HG02938 (cell line): ENCODE data around the gene DCTN3.

Experiments used
- ATAC-seq: cut with Tn5 transposase; IDR thresholded peaks from one replicate; pipeline ENCODE4 v1.9.1; 2021; ENCODE audit warnings: mild to moderate bottlenecking, moderate library complexity; ENCODE audit not compliant: unreplicated experiment

Gene DCTN3

DNA sequence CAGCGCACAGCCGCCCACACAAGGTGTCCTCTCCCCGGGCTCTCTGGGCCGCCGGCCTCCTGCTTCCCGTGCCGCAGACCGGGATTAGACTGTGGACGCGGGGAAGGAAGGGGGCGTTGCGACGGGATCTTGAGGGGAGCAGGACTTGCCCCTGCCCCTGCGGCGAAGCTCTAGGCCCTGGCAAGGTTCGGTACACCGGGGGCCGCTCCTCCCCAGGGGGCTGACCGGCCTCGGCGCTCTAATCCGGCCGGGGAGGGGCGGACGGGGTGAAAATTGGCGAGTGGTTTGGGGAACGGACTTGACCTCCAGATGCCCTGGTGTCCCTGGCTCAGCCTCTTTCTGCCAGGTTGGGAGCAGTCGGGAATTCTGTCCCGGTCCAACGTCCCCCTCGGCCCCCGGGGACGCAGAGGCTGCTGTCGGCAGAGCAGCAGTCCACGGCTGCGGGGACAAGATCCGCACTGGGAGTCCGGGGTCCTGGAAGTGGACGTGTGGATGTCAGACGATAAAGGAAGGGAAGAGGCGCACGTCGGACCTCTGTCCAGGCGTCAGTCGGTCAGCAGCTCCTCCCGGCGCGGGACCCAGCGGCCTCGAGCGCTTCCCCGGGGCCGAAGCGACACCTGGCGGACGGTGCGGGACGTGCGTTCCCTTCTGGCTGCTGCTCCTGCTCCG is 28.9 kb downstream of the DCTN3 start:
- ATAC-seq = no peak

DNA sequence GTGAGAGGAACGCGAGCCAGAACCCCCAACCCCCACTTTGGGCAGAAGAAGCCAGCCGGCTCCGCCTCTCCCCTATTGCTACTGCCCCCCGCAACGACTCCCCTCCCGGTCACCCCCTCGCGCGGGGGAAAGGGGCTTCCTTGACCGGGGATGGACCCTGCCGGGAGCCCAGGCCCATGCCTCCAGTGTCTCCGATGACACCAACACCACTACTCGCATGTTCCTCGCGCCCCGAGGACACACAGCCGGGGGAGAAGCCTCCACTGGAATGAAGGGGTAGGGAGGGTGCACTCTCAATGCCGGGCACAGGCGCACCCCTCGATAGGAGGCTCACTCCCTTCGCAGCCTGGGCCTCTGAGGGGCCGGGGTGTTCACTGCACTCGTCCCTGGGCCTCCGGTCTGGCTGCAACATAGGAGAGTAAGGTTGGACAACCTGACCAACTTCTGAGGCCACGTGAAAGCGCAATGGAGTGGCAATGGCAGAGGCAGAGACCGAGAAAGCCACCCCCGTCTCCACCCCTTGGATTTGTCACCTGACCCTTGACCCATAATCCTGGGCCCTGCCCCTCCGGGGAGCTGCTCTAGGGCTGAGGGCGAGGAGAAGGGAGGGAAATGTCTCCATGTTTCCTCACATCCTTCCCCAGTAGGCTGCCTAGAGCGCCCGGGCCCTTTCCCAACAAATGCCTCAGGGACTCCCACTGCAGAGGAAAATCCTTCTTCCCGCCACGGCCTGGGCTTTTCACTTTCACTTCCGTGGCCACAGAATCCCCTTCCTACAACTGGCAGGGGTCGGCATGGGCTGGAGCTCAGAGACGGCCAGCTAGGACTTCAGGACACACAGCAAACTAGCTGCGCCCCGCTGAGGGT is 29.7 kb downstream of the DCTN3 start:
- no peak for ATAC-seq

- ATAC-seq = no peak
These were observed 30.5 kb downstream of the DCTN3 start, which contains the start of gene CNTFR for GRCh38 chr9:34589636-34590380. Gene CNTFR (minus strand): TSS chr9:34589724. CDS start chr9:34568981, 20,743 bp downstream.

DNA sequence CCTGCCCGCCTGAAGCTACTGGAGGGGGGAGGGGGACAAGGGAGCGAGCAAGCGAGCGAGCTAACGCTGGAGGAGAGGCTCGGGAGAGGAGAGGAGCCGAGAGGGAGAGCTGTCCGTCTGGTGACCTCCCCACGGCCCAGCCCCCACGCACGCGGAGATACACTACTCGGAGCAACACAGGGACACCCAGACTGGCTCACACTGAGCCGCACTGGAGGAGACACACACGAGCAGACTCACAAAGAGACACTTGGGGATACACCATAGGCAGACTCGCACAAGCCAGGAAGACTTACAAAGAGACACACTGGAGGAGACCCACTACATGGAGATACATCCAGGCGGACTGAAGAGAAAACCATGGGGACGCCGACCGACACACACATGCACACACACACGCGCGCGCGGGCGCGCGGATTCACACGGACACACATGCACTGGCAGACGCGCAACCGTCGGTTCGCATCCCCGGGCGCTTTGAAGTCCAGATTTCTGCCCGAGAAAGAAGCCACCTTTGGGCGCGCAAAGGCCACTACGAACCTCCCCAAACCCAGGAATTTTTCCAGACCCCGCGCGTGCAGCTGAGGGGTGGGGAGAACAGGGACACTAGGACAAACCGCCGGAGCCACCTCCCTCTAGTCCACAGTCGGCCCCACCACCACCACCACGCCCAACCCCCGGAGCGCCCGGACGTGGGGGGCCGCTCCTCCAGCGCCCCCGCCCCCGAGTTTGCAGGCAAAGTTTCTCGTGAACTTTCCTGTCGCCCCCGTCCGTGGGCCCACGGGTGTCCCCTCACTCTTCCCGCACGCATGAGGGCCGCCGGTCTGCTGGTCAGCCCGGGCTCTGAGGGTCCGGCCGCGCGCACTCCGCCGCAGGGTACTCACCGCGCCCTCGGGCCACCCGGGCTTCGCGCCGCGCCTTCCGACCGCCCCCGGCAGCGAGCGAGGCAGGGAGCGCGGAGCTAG is 31.3 kb downstream of the DCTN3 start:
- ATAC-seq = no peak

DNA sequence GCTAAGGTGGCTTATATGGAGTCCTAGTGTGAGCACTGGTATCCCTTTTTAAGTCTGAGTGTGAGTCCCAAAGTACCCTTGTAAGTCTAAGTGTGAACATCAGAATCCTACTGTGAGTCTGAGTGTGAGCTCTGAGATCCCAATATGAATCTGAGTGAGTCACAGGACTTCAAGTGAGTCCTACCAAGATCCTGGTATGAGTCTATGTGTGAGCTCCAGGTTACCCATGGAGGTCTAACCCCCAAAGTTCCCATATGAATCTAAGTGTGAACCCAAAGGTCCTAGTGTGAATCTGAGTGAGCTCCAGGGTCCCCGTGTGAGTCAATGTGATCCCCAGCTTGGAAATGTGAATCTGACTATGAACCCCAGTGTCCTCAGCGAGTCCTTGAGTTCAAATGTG is 33.0 kb downstream of the DCTN3 start:
- ATAC-seq = no peak

DNA sequence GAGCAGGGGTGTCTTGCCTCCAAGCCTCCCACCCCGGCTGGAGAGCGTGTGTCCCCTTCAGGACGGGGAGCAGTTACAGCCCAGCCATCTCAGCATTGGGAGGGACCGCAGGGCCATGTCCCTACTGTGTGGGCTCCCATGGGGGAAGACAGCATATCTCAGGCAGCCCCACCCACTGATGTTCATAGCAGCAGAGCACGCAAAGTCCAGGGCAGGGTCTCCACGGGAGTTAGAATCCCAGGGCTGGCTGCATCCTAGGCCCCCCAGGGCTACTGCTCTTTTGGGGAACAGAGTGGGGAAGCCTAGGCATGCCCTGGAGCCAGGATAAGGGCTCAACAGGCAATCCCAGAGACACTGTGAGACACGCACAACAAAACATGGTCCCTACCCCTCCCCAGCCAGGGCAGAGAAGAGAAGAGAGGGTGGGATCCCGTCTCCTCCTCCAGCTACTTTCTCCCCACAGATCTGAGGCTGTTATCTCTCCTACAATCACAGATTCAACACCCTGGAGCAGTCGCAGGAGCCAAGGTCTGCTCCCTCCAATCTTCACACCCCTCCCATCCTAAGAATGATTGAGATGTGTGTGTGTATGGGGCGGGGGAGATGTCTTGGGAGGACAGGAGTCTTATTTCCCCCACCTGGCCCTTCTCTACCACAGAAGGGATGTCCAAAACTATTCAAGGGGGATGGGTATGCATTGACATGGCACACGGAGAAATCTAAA is 34.2 kb downstream of the DCTN3 start:
- ATAC-seq = no peak

DNA sequence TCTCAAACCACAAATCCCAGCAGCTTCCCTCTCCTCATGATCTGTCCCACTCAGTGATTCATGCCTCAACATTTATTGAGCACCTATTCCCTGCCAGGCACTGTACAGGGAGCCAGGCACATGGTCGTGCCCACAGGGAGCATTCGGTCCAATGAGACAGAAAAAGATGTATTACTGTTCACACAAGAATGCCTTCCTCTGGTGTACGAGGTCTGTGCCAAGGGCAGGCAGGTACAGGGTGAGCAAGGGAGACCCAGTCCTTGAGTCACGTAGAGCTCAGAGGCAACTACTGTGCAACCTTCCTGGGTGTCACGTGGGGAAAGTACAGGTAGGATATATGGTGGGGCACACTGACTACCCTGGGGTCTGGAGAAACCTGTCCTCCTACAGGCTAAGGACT is 35.3 kb downstream of the DCTN3 start:
- no peak for ATAC-seq

DNA sequence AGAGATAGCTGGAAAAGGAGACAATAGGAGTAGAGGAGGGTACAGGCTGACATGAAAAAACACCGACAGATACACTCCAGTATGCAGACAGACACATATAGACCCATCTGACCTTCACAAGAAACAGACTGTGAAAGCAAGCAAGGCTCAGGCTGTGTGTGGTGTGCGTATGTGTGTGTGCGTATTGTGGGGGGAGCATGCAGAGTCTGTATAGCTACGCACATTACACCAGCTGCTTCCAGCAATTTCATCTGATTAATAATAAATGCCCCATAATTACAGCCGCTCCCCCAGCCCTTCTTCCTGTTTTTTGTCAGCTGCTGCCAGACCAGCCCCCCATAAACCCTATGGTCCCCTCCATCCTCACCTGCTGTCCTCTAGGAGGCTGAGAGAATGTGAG is 37.5 kb downstream of the DCTN3 start:
- no peak for ATAC-seq

DNA sequence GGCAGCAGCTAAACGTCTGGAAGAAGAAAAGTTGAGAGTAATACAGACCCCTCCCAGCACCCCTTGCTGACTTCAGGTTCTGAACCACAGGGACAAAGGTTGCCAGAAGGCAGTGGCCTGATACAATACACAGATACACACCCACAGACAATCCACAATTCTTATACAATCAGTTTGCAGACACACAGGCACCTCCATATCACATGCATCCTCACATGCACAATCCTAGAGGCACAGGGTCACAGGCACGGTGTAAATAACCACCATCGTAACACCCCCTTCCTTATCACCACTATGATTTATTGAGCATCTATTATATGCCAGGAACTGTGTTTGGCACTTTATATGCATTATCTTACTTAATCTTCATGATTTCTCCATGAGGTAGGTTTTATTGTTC is 39.0 kb downstream of the DCTN3 start:
- no peak for ATAC-seq

GRCh38 chr9:34580358-34580757 is 39.9 kb downstream of the DCTN3 start:
- no peak for ATAC-seq

- no peak for ATAC-seq
These were observed 40.5 kb downstream of the DCTN3 start for GRCh38 chr9:34579808-34580163.

DNA sequence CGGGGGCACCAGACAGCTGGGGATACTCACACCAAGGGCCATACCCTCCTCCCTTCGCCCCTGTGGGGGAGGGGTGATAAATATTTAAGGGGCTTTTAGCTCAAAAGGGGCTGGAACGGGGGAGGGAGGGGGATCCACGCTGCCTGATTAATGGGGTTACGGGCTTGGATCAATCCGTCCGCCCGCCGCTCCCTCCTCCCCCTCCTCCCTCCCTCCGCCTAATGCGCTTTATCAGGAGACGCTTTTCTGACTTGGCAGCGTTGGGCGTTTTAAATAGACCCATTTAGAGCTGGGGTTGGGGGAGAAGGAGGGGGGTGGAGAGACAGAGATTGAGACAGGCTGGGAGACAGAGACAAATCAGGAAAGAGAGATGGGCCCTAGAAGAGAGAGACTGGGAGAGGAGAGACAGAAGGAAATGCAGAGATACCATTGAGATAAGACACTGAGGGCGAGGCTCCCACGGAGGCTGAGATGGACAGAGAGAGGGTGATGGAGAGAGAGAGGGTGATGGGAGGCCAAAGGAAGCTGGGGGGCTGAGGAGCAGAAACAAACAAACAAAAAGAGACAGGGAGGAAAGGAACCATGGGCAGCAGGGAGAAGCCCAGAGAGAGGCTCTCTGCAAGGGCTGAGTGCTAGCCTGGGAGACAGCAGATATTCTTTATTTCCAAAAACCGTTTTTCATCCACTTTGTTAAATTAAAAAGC is 41.0 kb downstream of the DCTN3 start:
- no peak for ATAC-seq

DNA sequence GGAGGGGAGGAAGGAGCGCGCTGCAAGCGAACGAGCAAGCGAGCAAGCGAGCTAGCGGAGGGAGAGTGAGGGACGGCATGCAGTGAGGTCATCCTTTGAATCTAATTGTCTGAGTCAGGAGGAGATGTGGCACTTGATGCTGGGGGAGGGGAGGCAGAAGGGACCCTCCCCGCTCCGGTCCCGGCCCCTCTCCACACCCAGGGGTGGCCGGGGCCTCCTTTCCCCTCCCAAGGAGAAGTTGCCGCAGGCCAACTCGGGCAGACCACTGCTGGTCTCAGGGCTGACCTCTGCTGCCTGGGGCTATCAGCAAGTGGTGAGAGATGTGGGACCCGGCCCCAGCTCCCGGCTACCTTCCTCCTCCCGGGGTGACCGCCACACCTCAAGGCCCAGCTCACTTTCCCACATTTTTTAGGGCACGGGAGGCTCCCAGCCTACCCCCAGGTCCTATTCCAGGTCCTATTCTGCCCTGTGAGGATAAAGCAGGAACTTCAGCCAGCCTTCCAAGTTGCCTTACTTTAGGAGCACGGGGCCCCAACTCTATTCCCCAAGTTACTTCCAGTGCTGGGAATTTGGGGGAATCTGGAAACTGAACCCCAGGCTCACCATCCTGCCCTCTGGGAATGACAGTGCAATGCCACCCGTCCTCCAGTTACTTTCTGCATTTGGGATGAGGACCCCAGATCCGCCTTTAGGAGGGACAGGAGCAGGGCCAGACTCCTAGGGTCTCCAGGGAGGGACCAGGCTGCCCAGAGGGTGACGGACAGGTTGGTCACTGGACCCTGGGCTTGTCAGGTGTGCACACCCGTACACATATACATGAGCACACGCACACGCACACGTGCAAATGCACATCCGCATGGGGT is 41.8 kb downstream of the DCTN3 start:
- no peak for ATAC-seq

GRCh38 chr9:34577400-34578240 is 42.7 kb downstream of the DCTN3 start:
- ATAC-seq = no peak

GRCh38 chr9:34576597-34577399 is 43.5 kb downstream of the DCTN3 start:
- no peak for ATAC-seq

- no peak for ATAC-seq
These were observed 44.3 kb downstream of the DCTN3 start for GRCh38 chr9:34575862-34576596.
